HUDEP-2 (cell line): ENCODE data around the gene KLHDC4.
"Not testable (repeated sequence)": the region's sequence is repeated elsewhere in the genome, so short reads cannot be mapped to it uniquely, and the experiment has no call there.

Experiments used
- DNase-seq, 76 experiments: peaks; one replicate each; lab custom pipeline; 2025; ENCODE audit not compliant: unreplicated experiment in 76 of 76; lab: John Stamatoyannopoulos, UW

KLHDC4 gene

DNA sequence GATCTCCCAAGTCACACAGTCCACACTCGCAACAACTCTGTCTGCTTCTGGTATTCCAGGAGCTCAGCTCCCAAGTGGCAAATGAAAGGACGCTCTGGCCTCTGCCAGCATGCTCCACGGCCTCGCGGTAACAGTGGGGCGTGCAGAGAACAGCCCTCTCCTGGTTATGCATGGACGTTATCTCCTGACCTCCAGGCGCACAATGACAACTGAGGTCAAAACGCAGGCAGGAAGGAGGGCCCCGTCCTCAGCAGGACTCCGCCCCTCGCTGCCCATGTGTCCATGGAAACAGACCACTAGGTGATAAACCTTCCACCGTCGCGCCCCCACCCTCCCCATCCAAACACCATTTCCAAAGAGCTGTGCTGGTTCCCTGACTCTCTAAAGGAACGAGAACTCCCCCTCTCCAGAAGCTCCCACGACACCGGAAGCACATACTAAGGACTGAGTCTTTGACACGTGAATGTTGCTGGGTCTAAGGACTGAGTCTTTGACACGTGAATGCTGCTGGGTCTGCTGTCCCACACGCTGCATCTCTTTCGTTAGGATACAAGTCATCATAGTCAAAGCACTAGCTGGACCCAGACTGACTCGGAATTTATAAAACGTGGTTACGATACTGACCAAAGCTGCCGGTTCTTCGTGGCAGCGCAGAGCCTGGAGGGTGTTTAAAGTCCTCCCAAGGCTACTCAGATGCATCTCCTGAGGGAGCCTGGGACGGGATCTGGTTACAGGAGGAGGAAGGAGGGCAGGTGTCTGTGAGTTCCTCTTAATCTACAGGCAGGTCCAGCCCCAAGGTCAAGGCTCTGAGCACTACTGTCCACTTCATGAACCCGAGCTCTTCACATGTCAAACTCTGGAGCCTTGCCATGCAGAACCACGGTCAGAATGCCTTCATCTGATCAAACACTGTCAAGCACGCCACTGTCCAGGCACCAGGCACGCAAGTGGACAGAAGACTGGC lies 43.9 kb downstream of the KLHDC4 start:
- peak in 8 of 76 experiments; percentile 13 to 52 (median 18) for DNase-seq

- no peak for DNase-seq
Measured at GRCh38 chr16:87720446-87720845, 45.3 kb downstream of the KLHDC4 start.

DNA sequence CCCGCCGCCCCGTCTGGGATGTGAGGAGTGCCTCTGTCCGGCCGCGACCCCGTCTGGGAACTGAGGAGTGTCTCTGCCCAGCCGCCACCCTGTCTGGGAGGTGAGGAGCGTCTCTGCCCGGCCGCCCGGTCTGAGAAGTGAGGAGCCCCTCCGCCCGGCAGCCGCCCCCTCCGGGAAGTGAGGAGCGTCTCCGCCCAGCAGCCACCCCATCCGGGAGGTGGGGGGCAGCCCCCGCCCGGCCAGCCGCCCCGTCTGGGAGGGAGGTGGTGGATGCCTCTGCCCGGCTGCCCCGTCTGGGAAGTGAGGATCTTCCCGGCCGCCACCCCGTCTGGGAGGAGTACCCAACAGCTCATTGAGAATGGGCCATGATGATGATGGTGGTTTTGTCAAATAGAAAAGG lies 47.0 kb downstream of the KLHDC4 start:
- not testable (repeated sequence) for DNase-seq

- DNase-seq = no peak
Measured at GRCh38 chr16:87715658-87716057, 50.1 kb downstream of the KLHDC4 start.

DNA sequence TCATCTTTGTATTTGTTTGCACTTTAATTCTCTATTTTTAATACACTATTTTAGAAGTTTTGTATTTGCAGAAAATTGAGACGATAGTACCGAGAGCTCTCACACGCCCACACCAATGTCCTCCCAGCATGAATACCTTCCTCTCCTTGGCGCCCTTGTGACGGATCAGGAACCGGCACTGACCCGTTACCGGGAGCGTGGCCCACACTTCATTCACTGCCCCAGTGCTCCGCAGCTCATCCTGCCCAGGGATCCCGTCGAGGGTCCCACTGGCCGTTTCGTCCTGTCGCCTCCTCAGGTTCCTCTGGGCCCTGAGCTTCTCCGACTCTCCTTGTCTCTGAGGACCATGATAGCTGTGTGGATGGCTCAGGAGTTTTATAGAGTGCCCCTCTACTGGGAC lies 50.6 kb downstream of the KLHDC4 start:
- no peak for DNase-seq

DNA sequence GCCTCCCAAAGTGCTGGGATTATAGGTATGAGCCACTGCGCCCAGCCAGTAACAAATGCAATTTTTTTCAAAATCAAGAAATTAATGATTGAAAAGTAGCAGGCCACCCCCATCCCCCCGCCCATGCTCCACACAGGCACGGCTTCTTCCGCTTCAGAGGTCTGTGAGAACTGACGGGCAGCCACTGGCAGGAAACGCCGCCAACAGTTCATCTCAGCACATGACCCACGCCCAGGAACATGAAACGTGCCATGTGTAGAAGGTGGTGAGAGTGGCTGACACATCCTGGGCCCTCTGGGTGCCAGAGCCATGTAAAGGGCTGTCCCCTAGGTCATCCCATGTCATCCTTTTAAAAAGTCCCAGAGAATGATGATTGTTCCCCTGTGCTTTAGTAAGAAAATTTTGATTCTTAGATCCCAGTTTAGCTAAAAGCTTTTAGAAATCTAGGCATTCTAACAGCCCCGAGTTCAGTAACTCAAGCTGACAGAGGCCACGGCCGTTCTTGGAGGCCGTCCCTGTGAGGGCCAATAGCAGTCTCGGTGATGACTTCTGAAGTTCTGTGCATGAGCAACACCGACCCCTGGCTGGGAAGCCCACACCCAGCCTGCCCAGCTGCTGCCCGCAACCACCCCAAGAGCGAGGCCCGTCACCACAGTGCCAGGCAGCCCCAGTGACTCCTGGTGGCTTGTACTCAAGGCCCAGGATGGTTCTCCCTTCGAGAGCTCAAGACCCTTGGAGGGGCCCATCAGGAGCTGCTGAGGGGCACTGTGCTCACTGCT lies 52.1 kb downstream of the KLHDC4 start:
- DNase-seq = no peak

DNA sequence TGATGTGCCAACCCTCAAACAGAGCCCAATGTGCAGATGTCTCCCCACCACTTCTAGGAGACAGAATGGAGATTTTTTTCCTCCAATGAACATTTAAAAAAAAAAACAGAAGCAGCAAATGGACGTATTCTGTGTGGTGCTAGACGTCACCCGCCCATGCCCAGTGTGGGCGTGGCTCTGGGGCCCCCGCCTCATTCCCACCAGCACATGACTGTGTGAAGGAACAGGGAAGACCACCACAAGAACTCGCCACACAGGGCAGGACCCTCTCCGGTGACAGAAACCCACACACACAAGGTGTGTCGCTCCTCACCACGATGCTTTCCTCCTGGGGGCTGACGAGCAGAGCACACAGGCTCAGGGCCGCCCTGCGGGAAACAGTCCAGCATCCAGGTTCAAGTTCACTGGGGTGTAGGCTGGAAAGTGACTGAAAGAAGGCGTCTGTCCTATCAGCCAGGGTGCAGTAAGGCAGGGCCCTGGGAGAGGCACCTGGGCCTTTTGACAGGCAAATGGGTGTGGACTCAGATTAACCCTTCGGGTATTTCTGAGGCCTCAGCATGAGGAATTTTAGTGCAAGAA lies 53.5 kb downstream of the KLHDC4 start:
- peak in 3 of 76 experiments; percentile 12 to 15 (median 15) for DNase-seq

DNA sequence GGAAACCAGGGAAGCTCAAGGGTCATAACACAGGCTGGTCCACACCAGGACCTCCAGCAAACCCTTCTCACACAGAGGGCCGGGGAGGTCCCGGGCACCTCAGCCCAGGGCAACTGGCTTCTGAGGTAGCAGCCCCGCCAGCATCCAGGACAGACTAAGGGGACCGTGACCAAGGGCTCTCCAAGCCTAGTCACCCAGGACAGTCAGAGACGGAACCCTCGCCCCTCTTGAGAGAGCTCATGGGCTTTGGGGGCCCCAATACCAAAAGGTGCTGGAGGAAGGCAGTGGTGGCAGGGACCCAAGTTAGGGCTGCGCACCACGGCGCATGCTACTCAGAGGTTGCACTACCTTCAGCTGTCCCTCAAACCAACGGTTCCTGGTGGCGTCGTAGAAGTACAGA lies 54.9 kb downstream of the KLHDC4 start:
- no peak for DNase-seq

DNA sequence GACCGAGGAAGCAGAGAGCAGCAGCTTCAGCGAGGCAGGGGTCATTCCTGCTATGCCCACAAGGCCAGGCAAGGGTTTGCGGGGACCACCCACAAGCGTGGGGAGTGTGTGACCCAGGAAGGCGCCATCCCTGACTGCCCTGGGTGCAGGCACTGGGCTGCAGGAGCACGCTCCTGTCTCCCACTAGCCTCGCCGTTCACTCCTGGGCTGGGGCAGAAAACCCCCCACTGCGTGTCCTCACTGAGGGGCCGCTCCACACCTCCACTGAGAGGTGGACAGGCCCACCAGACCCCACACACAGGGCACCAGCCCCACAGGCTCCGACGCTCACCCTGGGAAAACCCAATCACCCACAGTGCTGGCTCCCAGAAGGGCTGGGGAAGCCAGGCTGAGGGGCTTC lies 56.1 kb downstream of the KLHDC4 start:
- no peak for DNase-seq

DNA sequence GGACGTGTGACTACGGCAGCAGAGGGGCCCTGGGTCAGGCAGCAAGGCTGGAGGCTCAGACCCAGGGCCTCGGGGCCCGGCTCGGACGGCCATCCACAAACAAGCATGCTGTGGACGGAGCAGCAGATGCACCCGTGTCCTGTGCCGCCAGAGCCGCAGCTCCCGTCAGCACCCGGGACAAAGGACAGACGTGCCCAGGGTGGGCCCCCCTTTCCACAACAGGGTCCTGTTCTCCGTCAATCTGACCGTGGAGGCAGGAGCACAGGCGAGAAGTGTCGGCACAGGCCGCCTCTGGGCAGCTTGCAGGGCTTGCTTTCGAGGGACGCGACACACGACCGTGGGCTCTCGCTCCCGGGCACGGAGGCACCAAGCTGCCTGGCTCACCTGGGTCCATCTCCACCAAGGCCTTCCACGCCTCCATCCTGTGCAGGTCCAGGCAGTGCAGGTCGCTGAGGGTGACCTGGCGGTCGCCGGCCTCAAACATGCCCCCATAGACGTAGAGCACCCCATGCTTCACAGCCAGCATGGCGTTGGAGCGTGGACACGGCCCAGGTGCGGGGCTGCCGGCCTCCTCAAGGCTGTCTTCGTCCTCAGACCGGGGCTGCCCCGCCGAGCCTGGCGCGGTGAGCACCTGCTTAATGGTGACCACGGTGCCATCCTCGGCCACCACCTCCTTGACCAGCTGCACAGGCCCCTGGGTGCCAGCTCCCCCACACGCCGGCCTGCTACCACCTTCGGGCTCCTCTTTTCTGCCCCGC lies 56.7 kb downstream of the KLHDC4 start:
- no peak for DNase-seq

DNA sequence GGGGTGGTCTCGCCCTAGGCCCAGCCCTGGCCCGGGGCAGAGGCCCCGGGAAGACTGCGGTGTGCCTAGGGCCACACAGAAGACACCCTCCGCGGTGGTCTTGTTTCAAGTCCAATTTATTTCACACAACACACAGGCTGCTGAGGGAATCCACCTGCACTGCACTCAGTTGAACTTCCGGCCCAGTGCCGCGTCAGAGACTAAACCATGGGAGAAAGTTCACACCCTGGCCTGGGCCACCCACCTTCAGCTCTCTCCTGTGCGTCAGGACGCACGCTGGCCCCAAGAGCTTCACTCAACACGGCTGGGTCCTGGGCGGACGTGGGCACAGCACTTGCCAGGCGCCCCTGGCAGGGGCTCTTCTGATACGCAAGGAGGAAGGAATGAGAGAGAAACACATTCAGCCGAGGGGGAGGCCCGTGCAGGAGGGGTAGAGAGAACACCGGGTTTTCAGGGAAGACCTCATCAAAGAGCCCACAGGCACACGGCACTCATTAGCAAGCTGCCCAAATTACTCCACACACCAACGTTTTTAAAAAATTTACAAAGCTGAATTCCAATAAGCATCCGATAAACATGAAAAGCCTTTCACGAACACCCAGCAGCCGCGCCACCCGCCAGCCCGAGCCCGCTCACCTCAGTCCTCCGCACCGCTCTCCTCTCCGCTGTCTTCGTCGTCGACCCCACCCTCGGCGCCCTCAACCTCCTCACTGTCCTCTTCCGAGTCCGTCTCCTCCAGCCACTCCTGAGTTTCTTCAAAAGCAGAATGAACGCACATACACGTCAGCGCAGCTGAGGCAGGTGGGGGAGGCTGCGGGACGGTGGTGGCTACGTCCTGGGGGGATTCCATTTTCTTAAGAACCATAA lies 57.8 kb downstream of the KLHDC4 start:
- DNase-seq = no peak

DNA sequence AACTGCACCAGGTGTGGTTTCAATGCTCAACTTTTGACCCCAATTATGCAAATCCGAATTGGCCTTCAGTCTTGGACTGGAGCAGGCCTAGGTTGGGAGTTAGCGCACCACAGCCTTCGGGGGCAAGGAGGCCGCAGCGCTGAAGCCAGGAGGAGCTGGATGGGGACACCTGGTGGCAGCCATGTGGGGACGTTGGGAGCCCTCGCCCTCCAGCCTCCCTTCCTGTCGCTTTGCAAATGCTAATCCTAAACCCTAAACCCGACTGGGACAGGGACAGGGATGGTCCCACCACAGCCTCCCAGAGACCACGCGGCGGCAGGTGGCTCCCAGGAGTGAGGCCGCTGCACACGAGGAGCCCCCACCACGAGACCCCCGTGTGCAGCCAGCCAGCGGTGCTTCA lies 58.7 kb downstream of the KLHDC4 start:
- DNase-seq = no peak

DNA sequence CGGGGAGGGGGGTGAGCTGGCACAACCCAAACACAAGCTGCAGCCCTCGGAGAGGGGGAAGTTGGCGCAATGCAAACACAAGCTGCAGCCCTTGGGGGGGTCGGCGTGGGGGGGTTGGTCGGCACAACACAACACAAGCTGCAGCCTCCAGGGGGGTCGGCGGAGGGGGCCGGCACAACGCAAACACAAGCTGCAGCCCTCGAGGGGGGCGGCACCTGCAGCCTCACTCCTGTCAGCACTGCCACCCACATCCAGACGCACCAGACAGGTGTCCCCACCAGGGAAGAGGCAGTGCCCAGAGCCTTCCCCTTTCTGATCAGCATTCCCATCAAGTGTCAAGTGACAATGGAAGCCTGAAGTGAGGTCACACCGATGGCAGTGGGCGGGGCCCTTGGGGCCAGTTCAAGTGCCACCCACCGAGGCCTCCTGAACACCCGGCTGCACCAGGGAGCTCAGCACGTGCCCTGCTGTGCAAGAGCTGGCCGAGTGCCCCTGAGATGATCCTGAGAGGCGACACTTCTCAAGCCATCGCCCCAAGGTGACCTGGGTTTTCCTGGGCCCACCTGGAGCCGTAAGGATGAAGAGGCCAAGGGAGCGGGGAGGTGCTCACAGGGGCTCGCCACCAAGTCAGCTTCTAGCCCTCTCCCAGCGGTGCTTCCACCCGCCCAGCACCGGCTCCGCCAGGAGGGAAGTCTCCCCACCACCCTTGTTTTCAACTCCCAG lies 59.3 kb downstream of the KLHDC4 start:
- no peak for DNase-seq

- no peak for DNase-seq
Measured at GRCh38 chr16:87705771-87706277, 60.0 kb downstream of the KLHDC4 start.

- no peak for DNase-seq
Measured at GRCh38 chr16:87704754-87705353, 60.9 kb downstream of the KLHDC4 start.

GRCh38 chr16:87703835-87704375 lies 61.9 kb downstream of the KLHDC4 start:
- no peak for DNase-seq

- DNase-seq = no peak
Measured at GRCh38 chr16:87703071-87703470, 62.7 kb downstream of the KLHDC4 start.

GRCh38 chr16:87702325-87702811 lies 63.4 kb downstream of the KLHDC4 start:
- no peak for DNase-seq
